ENCODE data around the gene FAM168B. TPM values are rescaled to one million over a fixed set of nuclear protein-coding genes. Genes with fewer than 3 reads are reported as not detected.

Gene FAM168B
- total and polyA plus RNA-seq, 8 donors: 11.0 to 37.2 (median 31.7) TPM

DNA sequence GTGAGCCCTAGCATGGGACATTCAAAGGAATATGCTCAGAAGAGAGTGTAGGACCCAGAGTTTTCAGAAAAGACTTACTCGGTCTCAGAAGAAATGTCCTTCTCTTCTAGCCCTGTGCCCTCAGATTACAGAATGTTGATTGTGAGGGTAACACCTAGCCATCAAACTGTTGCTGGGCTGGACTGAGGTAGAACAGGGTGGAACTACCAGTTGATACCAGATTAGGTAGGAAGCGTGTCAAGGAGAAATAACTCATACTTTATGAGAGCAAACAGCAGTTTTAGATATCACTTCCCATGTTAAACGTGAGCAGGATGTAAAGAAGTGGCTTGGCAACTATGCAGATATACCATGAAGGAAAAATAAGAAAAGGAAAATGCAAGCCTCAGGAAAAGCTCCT lies 34.7 kb upstream of the FAM168B start:
- DNase-seq (no peak), ATAC-seq (no peak), FAIRE-seq (no peak)
- Histone ChIP-seq H3K36me3 (peaks cover 6 to 39% (median 12%) of the 10 kb centered on the region in 3 donors), H3K27me3 (no peaks in the 10 kb centered on the region), H3K4me1 (no peaks in the 10 kb centered on the region), H3K27ac (no peak overlapping the region), H3K9me3 (no peaks in the 10 kb centered on the region), H3K4me3 (no peak overlapping the region)
- intact Hi-C loops (cut with DNase I): no loop called here
- TF ChIP-seq, protein P1, sequence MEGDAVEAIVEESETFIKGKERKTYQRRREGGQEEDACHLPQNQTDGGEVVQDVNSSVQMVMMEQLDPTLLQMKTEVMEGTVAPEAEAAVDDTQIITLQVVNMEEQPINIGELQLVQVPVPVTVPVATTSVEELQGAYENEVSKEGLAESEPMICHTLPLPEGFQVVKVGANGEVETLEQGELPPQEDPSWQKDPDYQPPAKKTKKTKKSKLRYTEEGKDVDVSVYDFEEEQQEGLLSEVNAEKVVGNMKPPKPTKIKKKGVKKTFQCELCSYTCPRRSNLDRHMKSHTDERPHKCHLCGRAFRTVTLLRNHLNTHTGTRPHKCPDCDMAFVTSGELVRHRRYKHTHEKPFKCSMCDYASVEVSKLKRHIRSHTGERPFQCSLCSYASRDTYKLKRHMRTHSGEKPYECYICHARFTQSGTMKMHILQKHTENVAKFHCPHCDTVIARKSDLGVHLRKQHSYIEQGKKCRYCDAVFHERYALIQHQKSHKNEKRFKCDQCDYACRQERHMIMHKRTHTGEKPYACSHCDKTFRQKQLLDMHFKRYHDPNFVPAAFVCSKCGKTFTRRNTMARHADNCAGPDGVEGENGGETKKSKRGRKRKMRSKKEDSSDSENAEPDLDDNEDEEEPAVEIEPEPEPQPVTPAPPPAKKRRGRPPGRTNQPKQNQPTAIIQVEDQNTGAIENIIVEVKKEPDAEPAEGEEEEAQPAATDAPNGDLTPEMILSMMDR (IDR thresholded peaks at IDR 0.05): no peak
- 82 to 91% methylated on average over 3 of the region's 3 CpGs for WGBS, 2 donors

DNA sequence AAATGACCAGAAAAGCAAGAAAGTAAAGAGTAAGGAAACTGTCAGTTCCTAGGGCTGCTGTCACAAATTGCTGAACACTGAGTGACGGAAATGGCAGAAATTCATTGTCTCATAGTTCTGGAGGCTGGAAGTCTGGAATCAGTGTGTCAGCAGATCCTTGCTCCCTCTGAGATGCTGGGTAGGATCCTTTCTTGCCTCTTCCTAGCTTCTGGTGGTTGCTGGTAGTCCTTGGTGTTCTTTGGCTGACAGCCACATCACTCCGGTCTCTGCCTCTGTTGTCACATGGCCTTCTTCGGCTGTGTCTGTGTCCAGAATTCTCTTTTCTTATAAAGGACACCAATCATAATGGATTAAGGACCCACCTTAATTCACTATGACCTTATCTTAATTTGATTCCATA lies 33.8 kb upstream of the FAM168B start:
- Histone ChIP-seq H3K9me3 (no peaks in the 10 kb centered on the region), H3K36me3 (peaks cover 6 to 35% (median 12%) of the 10 kb centered on the region in 3 donors), H3K27me3 (no peaks in the 10 kb centered on the region), H3K27ac (no peak overlapping the region), H3K4me1 (no peaks in the 10 kb centered on the region), H3K4me3 (no peak overlapping the region)
- intact Hi-C loops (cut with DNase I): no loop called here
- 84 to 87% methylated on average over 3 of the region's 3 CpGs for WGBS, 2 donors
- DNase-seq (no peak), FAIRE-seq (no peak), ATAC-seq (no peak)
- TF ChIP-seq, protein P1 (IDR thresholded peaks at IDR 0.05): no peak

DNA sequence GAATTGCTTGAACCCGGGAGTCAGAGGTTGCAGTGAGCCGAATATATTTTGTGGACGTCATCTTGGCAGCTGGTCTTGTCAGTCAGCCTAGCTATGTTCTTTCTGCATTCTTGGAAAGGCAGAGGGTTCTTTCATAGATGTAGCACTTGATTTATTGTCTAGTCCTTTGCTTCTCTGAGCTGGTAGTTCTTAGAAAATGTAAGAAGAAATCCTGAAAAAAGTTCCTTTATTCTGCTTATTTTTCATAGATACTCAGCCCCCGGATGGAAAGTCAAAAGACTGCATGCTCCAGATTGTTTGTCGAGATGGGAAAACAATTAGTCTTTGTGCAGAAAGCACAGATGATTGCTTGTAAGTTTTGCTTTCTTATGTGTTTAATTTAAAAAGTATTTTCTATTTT lies 33.2 kb upstream of the FAM168B start:
- no peak overlapping the region for H3K27ac ChIP-seq
- FAIRE-seq (no peak), ATAC-seq (no peak), DNase-seq (no peak)
- WGBS, 2 donors: 83 to 87% methylated on average over 5 of the region's 5 CpGs
- no peaks in the 10 kb centered on the region for H3K4me1 ChIP-seq
- TF ChIP-seq, protein P1 (IDR thresholded peaks at IDR 0.05): no peak
- intact Hi-C loops (cut with DNase I): no loop called here
- peaks cover 6 to 34% (median 12%) of the 10 kb centered on the region in 3 donors for H3K36me3 ChIP-seq
- no peak overlapping the region for H3K4me3 ChIP-seq
- H3K27me3 ChIP-seq: no peaks in the 10 kb centered on the region
- H3K9me3 ChIP-seq: no peaks in the 10 kb centered on the region

DNA sequence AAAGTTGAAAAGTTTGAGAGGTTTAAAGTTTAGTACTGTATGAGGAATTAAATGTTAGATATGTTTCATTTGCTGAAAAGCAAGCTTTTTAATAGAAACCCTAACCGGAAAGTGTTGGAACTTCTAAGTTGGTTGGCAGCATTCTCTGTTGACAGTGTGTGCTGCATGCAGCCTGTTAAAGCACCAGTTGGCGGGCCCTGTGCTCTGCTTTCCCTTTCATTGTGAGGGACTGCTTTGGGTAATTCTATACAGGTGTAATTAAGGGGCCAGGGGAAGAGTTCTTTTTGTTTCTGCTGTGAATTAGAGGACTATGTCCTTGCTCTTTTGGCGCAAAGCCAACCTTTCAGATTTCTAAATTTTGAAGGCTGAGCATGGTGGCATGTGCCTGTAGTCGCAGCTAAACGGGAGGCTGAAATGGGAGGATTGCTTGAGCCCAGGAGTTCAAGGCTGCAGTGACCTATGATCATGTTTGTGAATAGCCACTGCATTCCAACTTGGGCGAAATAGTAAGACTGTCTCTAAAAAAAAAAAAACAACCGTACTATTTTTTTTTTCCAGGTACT lies 32.0 kb upstream of the FAM168B start:
- no peak for ATAC-seq
- no peak for DNase-seq
- 81 to 88% methylated on average over 7 of the region's 7 CpGs for WGBS, 2 donors
- H3K36me3 ChIP-seq: peaks cover 6 to 23% (median 6%) of the 10 kb centered on the region in 3 donors
- intact Hi-C loops (cut with DNase I): no loop called here
- TF ChIP-seq, protein P1 (IDR thresholded peaks at IDR 0.05): no peak
- no peaks in the 10 kb centered on the region for H3K27me3 ChIP-seq
- H3K9me3 ChIP-seq: no peaks in the 10 kb centered on the region
- H3K4me3 ChIP-seq: no peak overlapping the region
- no peak for FAIRE-seq
- no peaks in the 10 kb centered on the region for H3K4me1 ChIP-seq
- H3K27ac ChIP-seq: no peak overlapping the region

DNA sequence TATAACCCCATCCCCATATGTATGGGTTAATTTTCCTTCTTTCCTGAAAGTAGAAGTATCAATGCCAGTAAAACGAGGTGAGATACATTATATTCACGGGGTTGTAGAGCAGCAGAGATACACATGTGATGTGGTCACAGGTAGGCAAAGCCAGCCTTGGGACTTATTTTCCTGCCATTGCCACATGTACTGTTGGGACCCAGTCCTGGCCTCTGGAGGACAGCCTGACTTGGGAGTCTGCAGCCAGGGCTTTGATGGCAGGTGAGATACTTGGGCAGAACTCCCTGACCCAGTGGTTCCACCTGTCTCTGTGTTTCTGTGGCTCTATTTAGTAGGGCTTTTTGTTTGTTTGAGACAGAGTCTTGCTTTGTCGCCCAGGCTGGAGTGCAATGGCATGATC lies 29.9 kb upstream of the FAM168B start:
- WGBS, 2 donors: 96 to 99% methylated on average over 3 of the region's 3 CpGs
- FAIRE-seq: no peak
- peaks cover under 1 to 18% (median 6%) of the 10 kb centered on the region in 3 donors for H3K36me3 ChIP-seq

More for the DNA sequence above, 29.9 kb upstream of the FAM168B start:
- DNase-seq (no peak), ATAC-seq (no peak)
- intact Hi-C loops (cut with DNase I): no loop called here
- H3K4me1 ChIP-seq: no peaks in the 10 kb centered on the region
- no peak overlapping the region for H3K27ac ChIP-seq
- no peak overlapping the region for H3K4me3 ChIP-seq
- no peaks in the 10 kb centered on the region for H3K9me3 ChIP-seq
- TF ChIP-seq, protein P1 (IDR thresholded peaks at IDR 0.05): no peak
- no peaks in the 10 kb centered on the region for H3K27me3 ChIP-seq
